HG02973 (cell line): ENCODE results near the gene FBLIM1.

ENCODE experiments used
- ATAC-seq: cut with Tn5 transposase; IDR thresholded peaks from one replicate; pipeline ENCODE4 v1.9.1; 2021; ENCODE audit warnings: moderate library complexity; ENCODE audit not compliant: unreplicated experiment

Gene FBLIM1

GRCh38 chr1:15758343-15758931 is at the start of gene FBLIM1:
Gene FBLIM1, plus strand, starts transcription at chr1:15758795. Its CDS starts 6,189 bp downstream, at chr1:15764984.
- no peak for ATAC-seq

GRCh38 chr1:15709226-15709625 is 49.4 kb upstream of the FBLIM1 start:
- ATAC-seq = no peak

GRCh38 chr1:15712168-15712567 is 46.4 kb upstream of the FBLIM1 start:
- no peak for ATAC-seq

- ATAC-seq = no peak
Observed at GRCh38 chr1:15714406-15715136, 44.0 kb upstream of the FBLIM1 start.

GRCh38 chr1:15717418-15718125 is 41.0 kb upstream of the FBLIM1 start:
- no peak for ATAC-seq

GRCh38 chr1:15718199-15718601 is 40.4 kb upstream of the FBLIM1 start:
- no peak for ATAC-seq

GRCh38 chr1:15719381-15720120 is 39.0 kb upstream of the FBLIM1 start:
- no peak for ATAC-seq

- ATAC-seq = no peak
Observed at GRCh38 chr1:15720861-15721260, 37.7 kb upstream of the FBLIM1 start.

GRCh38 chr1:15722411-15722810 is 36.2 kb upstream of the FBLIM1 start:
- no peak for ATAC-seq

GRCh38 chr1:15722836-15723532 is 35.6 kb upstream of the FBLIM1 start:
- ATAC-seq = no peak

- ATAC-seq = no peak
Observed at GRCh38 chr1:15723631-15724246, 34.9 kb upstream of the FBLIM1 start.

- ATAC-seq = no peak
Observed at GRCh38 chr1:15724949-15725880, 33.4 kb upstream of the FBLIM1 start.

GRCh38 chr1:15726508-15726907 is 32.1 kb upstream of the FBLIM1 start:
- no peak for ATAC-seq

GRCh38 chr1:15727021-15727420 is 31.6 kb upstream of the FBLIM1 start:
- no peak for ATAC-seq

GRCh38 chr1:15727424-15727823 is 31.2 kb upstream of the FBLIM1 start:
- no peak for ATAC-seq

GRCh38 chr1:15727866-15728534 is 30.6 kb upstream of the FBLIM1 start:
- no peak for ATAC-seq

- ATAC-seq = no peak
Observed at GRCh38 chr1:15728937-15729657, 29.5 kb upstream of the FBLIM1 start.

GRCh38 chr1:15730423-15730822 is 28.2 kb upstream of the FBLIM1 start:
- ATAC-seq = no peak
